ENCODE results near the gene ZNF414. TPM values are rescaled to one million over a fixed set of nuclear protein-coding genes. Genes with fewer than 3 reads are reported as not detected.

ZNF414 gene
- total RNA-seq, 1 donor from 2014 or later: 5.2 TPM

- Histone ChIP-seq H3K4me3 (ENCODE audit: low read depth, low read length) (no peak overlapping the region), H3K36me3 (ENCODE audit: control insufficient read depth, insufficient read depth, low read length) (peaks cover 2% of the 10 kb centered on the region), H3K27me3 (ENCODE audit: control insufficient read depth, insufficient read depth, low read length) (no peaks in the 10 kb centered on the region)
- TF ChIP-seq CTCF (IDR thresholded peaks at IDR 0.05; ENCODE audit: insufficient read depth, low read length, poor library complexity, severe bottlenecking): no peak
- DNase-seq (ENCODE audit: low read depth): no peak
Observed at GRCh38 chr19:8491574-8491973, 22.4 kb downstream of the ZNF414 start.

- H3K27me3 ChIP-seq (ENCODE audit: control insufficient read depth, insufficient read depth, low read length): no peaks in the 10 kb centered on the region
- peaks cover 2% of the 10 kb centered on the region for H3K36me3 ChIP-seq (ENCODE audit: control insufficient read depth, insufficient read depth, low read length)
- no peak for TF ChIP-seq CTCF (IDR thresholded peaks at IDR 0.05; ENCODE audit: insufficient read depth, low read length, poor library complexity, severe bottlenecking)
- no peak overlapping the region for H3K4me3 ChIP-seq (ENCODE audit: low read depth, low read length)
- no peak for DNase-seq (ENCODE audit: low read depth)
Observed at GRCh38 chr19:8490873-8491272, 23.1 kb downstream of the ZNF414 start.

- H3K4me3 ChIP-seq (ENCODE audit: low read depth, low read length): no peak overlapping the region
- peaks cover 2% of the 10 kb centered on the region for H3K36me3 ChIP-seq (ENCODE audit: control insufficient read depth, insufficient read depth, low read length)
- no peaks in the 10 kb centered on the region for H3K27me3 ChIP-seq (ENCODE audit: control insufficient read depth, insufficient read depth, low read length)
- no peak for TF ChIP-seq CTCF (IDR thresholded peaks at IDR 0.05; ENCODE audit: insufficient read depth, low read length, poor library complexity, severe bottlenecking)
- no peak for DNase-seq (ENCODE audit: low read depth)
Observed at GRCh38 chr19:8490395-8490760, 23.6 kb downstream of the ZNF414 start.

- Histone ChIP-seq H3K4me3 (ENCODE audit: low read depth, low read length) (no peak overlapping the region), H3K27me3 (ENCODE audit: control insufficient read depth, insufficient read depth, low read length) (no peaks in the 10 kb centered on the region), H3K36me3 (ENCODE audit: control insufficient read depth, insufficient read depth, low read length) (peaks cover 3% of the 10 kb centered on the region)
- no peak for TF ChIP-seq CTCF (IDR thresholded peaks at IDR 0.05; ENCODE audit: insufficient read depth, low read length, poor library complexity, severe bottlenecking)
- DNase-seq (ENCODE audit: low read depth): no peak
Observed at GRCh38 chr19:8489561-8490394, 24.2 kb downstream of the ZNF414 start.

- TF ChIP-seq CTCF (IDR thresholded peaks at IDR 0.05; ENCODE audit: insufficient read depth, low read length, poor library complexity, severe bottlenecking): no peak
- Histone ChIP-seq H3K36me3 (ENCODE audit: control insufficient read depth, insufficient read depth, low read length) (peaks cover 5% of the 10 kb centered on the region), H3K27me3 (ENCODE audit: control insufficient read depth, insufficient read depth, low read length) (no peaks in the 10 kb centered on the region), H3K4me3 (ENCODE audit: low read depth, low read length) (no peak overlapping the region)
- DNase-seq (ENCODE audit: low read depth): no peak
Observed at GRCh38 chr19:8488365-8488764, 25.6 kb downstream of the ZNF414 start.
